ENCODE data around the gene EXOC4.

The EXOC4 gene

DNA sequence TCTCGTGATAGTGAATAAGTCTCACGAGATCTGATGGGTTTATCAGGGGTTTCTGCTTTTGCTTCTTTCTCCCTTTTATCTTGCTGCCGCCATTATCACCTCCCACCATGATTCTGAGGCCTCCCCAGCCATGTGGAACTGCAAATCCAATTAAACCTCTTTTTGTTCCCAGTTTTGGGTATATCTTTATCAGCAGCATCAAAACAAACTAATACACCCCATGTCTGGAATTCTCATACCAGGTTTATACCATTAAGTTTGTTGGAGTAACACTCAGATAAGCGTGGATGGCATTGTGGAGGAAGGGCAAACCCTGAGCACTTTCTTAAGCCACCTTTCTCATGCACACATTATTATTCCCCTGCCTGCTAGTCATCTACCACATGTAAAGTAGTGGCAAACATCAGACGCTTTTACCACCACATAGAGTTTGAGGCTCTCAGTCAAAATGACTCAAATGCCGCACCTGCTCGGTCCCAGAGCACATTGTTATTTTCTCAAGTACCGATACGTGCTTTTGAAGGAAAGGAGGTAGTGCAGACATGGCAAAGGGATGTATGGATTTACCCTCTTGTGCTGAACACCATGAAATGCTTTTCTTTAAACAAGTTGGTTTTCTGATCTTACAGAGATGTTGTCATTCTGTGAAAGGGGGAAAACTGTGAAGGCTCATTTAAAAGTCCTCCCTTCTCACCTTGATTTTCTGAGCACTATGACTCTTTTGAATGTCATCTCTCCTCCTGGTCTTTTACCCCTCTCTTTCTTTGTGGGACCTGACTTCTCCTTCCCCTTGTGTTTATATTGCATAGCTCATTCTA lies 429.7 kb downstream of the EXOC4 start:
- DNase-seq = no peak

DNA sequence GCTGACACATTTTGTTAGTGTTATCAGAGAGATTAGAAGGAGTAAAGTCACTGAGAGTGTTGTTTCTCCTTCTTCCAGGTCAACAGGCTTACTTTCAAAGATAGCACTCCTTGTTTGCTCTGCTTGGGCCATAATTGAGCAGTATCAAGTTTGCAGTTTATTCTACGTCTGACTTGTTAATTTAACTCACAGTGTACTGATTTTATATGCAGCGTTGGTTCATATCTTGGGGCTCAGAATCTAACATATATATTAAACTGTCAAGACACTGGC lies 430.2 kb downstream of the EXOC4 start:
- no peak for DNase-seq

DNA sequence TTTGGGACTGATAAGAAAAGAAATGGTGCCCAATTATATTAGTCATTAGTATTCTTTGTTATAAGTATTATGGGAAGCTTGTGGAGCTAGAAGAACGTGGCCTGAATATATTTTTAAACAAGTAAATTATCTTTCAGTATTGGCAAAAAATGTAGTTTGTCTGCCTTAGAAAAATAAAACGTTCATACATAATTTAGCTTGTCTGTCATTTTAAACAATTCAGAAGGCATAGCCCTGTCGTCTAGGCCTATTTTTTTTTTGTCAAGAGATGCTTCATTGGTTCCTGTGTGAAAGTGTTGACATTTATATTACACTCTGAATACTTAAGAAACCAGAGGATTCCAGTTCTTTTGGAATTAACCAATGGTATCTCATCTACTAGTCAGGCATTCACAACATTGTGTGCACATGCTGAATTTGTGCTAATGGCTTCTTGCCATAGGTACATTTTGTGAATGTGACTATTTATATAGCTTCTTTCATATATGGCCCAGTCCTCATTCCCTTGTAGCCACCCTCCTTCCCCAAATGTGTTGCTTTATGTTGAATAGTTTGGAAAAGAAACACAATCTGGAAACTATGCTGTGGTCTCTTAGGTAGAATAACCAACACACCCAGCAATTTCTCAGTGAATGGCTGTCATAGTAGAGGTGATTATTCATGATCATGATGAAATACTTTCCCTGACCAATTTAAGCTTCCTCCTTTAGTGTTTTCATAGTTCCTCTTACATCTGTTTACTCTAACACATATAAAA lies 435.8 kb downstream of the EXOC4 start:
- DNase-seq = no peak

DNA sequence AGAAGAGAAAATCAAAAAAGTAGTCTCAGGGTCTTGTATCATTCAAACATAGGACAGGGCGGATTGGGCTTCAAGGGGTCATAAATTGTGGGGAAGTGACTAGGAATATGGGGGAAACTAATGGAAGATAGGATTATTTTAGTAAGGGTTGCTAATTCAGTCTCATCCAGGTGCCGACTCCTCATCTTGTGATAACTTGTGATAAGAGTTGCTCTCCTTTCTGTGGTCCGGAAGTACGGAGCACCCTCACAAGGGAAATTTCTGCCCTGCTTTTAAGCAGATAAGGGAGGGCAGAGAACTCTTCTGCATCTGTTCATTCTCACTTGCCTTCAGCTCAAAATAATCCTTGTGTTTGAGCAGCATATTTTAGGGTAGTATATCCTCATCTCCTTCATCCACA lies 437.9 kb downstream of the EXOC4 start:
- no peak for DNase-seq

DNA sequence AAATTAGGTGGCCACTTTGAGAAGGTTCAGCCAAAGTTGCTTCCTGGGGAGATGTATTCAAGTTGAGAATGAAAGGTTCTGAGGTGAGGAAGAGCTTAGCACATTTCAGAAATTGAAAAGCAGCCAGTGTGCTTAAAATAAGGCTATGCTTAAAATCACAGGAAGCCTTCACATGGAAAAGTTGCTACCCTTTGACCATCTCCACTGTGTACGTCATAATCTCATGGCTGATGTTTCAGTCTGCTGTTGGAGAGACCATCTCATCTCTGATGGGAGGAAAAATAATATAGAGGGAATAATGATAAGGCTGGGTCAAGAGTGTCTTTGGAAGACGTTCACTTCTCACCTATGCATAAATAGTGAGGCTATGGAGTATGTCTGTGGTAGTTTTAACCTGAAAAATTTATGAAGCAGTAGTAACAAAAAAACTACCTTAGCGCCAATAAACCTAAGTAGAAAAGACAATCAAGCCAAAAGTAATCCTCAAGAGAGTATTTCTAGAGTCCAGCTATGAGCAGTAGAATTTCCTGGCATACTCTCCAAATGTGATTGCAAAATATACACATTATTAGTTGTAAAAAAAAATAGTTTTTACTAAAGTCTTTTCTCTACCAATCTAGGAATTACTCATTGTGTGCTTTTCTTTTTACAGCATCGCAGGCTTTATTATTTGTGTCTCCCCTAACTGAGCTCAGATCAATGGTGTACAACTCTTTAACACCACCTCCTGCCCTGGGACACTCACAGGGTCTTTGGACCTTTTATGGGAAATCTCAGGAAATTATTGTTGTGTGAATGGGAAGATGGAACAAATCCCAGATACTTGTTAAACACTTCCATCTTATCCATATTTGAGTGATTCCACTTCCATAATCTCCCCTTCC lies 439.1 kb downstream of the EXOC4 start:
- DNase-seq = no peak

DNA sequence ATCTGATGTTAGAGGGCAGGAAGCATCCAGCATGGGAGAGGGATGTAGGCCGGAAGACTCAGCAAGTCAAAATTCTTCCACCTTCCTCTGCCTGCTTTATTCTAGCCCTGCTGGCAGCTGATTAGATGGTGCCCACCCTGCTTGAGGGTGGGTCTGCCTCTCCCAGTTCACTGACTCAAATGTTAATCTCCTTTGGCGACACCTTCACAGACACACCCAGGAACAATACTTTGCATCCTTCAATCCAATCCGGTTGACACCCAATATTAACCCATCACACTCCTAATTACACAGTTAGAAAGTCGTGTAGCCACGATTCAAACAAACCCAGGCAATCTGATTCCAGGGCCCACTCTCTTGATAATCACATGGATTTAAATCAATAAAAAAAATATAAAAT lies 440.4 kb downstream of the EXOC4 start:
- DNase-seq = no peak

DNA sequence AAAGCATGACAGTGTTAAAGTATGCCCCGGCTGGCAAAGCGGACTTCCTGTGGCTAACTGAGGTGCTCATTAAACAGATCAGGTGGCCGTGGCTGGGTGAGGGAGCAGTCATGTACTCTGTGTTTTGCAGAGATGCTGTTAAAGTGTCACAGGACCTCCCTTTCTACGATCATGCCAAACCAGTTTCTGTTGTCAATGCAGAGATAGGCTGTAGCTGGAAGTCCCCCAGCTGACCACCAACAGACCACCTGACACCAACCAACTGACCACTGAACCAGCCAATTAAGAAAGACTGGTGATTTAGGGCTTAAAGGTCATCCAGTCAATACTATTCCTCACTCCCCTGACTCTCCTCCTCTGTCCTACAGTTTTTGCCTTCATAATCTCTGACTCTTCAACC lies 443.2 kb downstream of the EXOC4 start:
- DNase-seq = no peak

DNA sequence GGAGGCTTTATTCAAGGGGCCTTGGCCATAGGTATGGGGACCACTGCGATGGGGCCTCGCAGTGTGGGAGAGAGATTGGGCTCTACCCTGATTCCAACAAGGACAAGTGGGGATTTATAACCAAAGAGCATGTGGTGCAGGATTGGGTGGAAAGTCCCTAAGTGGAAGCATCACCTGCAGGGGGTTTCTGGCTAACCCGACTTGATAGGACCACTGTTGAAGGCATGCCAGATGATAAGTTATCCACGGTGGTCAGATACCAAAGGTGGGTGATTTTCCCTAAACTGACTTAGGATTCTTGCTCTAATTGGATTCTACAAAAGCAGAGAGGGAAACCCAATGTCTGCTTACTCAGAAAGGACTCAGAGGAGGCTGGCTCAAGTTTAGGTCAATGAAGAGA lies 444.7 kb downstream of the EXOC4 start:
- DNase-seq = no peak

DNA sequence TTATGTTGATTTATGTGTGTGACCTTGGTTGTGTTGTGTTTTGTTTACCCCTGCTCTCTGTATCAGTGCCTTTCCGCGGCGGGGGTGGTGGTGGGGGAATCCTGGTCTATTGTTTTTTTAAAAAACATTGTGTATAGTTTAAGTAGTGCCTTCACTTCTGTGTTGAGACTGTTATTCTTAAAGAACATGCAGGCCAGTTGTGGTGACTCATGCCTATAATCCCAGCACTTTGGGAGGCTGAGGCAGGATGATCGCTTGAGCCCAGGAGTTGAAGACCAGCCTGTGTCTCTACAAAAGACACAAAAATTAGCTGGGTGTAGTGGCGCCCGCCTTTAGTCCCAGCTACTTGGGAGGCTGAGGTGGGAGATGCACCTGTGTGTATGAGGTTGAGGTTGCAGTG lies 445.2 kb downstream of the EXOC4 start:
- no peak for DNase-seq

DNA sequence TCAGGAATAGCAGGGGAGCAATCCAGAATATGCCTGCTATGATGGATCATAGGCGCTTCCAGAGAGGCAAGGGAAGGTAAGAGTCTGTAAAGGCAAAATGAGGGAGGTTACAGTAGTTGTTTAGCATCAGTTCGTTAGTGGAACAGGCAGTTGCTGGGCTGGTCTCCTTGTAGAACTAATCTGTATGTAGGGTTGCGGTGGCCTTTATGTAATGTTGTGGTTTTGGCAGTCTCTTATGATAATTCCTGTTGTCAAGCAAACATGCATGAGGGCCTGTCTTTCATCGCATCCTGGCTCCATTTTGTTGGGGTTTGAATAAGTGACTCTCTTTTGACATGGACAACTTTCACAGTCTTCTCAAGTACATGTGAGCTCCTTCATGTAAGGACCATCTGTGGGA lies 446.5 kb downstream of the EXOC4 start:
- DNase-seq = no peak

DNA sequence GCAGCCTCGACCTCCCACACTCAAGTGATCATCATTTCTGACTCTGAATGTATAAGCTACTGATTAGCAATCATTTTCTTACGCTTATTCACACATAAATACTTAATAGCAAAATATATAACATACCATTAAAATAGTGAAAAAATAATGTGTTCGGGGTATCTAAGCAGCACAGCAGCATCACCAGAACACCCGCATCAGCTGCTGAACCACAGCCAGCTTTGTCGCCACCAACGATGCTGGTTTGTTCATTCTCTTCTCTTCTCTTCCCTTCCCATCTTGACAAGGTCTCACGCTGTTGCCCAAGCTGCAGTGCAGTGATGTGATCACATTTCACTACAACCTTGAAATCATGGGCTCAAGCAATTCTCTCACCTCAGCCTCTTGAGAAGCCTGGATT lies 449.2 kb downstream of the EXOC4 start:
- no peak for DNase-seq

DNA sequence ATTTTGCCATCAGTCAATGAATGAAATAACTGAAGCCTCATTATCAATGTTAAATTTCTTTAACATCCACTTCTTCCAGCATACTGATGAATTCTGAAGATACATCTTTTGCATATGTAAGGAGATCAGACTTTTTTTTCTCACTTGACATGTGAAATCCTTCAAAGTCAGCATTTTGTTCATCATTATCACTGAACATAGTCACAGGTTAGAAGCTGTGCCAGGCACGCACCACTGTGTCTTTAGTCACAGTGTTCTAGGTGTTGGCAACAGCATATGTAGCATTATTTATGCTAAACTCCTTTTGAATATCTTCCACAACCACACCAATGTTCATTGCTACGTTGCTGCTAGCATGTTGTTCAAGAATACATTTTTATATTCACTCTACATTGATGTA lies 450.1 kb downstream of the EXOC4 start:
- no peak for DNase-seq

DNA sequence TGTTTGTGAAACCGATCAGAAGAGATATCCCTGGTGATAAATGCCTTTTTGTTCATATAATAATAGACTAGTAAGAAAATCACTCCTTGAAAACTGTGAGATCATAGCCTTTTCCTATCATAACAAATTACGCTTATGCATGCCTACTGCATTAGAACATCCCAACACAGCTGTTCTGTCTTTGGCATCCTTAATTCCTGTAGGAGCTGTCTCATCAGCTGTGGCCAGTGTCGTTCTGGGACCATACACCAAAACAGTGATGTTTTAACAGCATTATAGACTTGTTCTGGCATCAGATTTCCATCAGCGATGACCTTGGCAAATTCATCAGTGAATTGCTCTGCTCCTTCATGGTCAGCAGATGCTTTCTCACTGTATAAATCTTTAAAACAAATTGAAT lies 450.7 kb downstream of the EXOC4 start:
- DNase-seq = no peak

DNA sequence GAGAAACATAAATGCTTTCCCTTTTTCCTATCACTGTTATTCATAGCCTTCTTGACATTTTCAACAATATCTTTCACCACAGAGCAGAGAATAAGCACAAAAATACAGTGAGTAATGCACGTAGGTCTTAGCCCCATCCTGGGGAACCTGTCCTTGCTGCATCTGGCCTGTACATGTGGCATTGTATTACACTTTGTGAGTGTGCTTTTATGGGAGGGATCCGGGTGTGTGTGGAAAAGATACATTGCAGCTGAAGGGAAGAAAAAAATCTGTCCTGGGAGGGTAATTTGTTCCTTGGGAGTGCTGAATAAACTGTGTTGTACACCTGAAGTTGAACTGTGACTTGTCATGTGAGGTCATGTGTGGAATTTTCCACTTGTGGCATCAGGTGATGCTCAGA lies 451.6 kb downstream of the EXOC4 start:
- no peak for DNase-seq

DNA sequence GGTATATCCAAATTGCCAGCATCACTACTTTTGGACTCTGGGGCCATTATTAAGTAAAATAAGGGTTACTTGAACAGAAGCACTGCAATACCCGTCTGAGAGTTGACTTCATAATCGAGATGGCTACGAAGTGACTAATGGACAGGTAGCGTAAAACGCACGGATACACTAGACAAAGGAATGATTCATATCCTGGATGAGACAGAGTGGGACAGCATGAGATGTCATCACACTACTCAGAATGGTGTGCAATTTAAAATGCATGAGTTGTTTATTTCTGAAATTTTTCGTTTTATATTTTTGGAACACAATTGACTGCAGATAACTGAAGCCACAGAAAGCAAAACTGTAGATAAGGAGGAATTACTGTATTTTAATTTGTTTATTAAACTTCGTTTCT lies 452.7 kb downstream of the EXOC4 start:
- DNase-seq = no peak

DNA sequence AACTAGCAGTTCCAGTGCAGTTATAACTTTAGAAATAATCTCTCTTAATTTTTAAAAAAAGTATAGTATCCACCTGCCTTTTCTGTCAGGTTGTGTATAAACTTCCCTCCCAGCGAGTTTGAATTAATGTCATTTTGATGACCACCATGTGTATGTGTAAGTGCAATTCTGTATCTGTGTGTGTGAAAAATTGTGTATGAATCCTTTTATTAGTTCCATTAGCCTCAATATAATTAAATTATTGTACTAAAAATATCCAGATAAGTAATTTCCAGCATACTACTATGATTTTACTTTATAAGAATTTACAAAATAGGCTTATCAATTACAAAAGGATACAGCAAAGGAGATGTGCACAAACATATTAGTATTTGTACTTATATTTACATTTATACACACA lies 453.1 kb downstream of the EXOC4 start:
- no peak for DNase-seq

DNA sequence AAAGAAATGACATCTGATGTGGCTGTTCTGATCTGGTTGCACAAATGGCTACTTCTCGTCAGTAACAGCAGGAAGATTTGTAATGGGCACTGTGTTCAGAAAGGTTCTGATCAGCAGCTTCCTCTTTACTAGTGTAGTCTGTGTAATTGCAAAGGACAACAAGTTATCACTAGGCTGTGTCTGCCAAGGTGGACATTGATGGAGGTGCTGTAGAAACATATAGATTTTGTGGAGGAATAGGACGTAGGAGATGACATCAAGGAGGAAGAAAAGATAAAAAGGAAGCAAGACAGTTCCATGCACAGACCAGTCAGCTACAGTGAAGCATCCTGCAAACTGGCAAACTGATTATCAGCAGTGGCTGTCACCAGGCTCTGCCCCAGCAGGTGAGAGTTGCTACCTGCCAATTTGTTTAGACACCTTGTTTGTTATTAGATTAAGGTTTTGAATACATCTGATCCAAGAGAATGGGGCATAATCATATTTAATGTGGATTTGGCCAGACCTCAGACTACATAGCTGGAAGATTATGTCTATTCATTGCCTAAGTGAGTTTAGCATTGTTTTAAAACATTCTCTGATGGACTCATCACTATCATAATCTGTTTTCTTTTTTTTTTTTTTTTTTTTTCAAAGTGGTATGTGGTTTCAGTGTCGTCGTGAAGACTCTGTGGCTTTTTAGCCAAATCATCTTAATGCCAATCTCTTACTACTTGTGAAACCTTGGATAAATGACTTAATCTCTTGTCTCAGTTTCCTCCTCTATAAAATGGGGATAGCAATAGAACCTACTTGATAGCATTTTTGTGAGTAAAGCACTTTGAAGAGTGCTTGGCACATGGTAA lies 456.4 kb downstream of the EXOC4 start:
- no peak for DNase-seq

DNA sequence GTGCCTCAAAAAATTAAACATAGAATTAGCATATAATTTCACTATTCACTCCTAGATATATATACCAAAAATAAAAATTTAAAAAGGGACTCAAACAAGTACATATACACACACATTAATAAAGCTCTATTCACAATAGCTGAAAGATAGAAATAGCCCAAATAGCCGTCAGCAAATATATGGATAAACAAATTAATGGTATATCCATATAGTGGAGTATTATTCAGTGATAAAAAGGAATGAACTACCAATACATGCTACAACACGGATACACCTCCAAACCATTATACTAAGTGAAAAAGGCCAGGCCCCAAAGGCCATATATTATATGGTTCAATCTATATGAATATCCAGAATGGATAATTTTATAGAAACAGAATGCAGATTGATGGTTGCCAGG lies 459.7 kb downstream of the EXOC4 start:
- no peak for DNase-seq

DNA sequence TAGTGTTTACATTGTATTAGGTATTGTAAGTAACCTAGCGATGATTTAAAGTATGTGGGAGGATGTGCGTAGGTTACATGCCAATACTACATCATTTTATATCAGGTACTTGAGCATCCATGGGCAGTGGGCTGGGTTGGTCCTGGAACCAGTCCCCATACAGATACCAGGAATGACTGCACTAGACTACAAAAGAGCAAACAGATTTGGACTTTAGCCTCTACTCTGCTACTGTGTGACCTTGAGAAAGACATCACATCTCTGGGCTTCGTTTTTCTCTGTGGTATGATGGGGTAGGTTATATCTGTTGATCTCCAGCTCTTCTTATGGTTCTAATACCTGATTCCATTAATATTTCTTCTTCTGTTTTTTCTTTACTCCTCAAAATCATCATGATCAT lies 461.8 kb downstream of the EXOC4 start:
- DNase-seq = no peak

DNA sequence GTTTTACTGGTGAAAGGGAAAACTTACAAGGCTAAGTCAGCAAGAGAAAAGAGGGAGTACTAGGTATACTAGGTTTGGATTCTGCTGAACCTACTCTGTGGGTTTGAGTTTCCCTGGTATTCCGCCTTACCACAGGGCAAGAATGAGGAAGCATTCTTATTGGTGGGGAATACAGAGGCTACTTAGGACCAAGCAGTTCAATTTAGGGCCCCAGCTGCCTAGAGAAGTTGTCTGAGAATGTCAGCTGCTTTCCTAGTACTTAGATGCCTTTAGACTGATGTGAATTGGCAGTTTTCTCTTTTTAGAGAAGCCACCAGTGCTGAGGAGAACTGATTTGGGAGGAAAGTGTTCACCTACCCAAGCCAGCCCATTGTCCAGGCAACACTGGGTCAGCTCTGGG lies 465.3 kb downstream of the EXOC4 start:
- no peak for DNase-seq

DNA sequence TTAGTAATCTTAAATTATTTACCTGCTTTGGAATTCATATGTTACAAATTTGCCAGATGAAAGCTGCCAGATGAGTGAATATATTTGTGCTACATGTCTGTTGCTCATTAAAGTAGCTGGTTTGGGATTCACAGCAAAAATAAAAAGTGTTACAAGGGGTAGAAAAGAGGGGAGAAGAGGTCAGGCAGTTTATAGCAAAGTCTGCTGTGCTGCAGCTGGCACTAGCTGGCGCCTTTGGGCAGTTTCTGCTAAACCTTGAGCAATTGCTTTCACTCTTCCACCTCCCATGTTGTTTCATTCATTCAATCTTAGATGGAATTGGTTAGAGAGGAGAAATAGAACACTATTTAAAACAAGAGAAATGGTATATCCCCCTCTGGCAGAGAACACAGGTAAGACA lies 470.2 kb downstream of the EXOC4 start:
- no peak for DNase-seq

DNA sequence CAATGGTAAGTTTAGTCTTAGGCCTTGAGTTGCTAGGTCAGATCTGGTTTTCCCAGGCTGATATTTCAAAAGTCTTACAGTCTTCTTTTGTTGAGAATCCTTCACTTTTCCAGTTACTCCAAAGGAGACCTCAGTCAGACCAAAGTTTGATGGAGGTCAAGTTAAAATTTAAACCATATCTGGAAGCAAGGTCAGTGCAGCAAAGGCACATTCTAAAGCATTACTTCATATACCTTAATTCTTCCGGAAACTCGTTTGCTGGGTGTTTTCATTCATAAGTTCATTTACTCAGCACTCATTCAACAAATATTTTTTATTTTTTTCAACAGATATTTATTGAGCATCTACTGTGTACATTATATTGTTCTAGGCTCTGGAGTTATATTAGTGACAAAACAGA lies 471.3 kb downstream of the EXOC4 start:
- DNase-seq = no peak

DNA sequence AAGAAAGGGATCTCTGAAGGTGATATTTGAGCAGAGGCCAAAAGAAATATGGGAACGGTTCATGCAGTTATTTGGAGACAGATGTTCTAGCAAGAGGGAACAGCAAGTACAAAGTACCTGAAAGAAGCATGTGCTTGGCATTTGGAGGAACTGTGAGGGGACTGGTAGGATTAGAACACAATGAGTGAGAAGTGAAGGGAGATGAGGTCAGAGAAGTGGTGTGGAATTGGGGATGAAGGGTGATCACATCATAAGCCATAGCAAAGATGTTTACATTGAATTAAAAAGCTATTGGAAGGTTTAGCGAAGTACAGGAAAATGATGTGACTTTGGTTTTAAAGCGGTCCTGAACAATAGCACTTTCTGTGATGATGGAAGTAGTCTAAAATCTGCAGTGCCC lies 471.8 kb downstream of the EXOC4 start:
- no peak for DNase-seq

Measured in stimulated activated CD4-positive, alpha-beta T cell treated with anti-CD3 and anti-CD28 coated beads, Interleukin-15, amount 100 ng/mL, for 24 hours (primary cell).